Stimulated activated naive CD8-positive, alpha-beta T cell treated with anti-CD3 and anti-CD28 coated beads, Interleukin-15, amount 100 ng/mL, for 72 hours (primary cell): ENCODE measurements around the gene ZNF525.
"Not testable (repeated sequence)": the region's sequence is repeated elsewhere in the genome, so short reads cannot be mapped to it uniquely, and the experiment has no call there.

ENCODE experiments used
- ATAC-seq: fragments of 150-1000 bp; cut with Tn5 transposase; 2 replicates; pipeline ENCODE4 v1.10.0; 2021; ENCODE audit warnings: mild to moderate bottlenecking, moderate library complexity
- DNase-seq, 2 donors: peaks; one replicate each; pipeline ENCODE4 v3.0.0; 2021 to 2022
- H3K27ac Mint-ChIP-seq, 2 donors: one replicate each; pipeline ENCODE4 v1.8.0; 2022; ENCODE audit warnings: mild to moderate bottlenecking in 2 of 2, mixed read lengths in 2 of 2, moderate library complexity in 2 of 2
- H3K27me3 Mint-ChIP-seq: one replicate; pipeline ENCODE4 v1.8.0; 2022; ENCODE audit warnings: mixed read lengths
- H3K4me1 Mint-ChIP-seq: one replicate; pipeline ENCODE4 v1.8.0; 2022; ENCODE audit warnings: mild to moderate bottlenecking, mixed read lengths
- H3K4me3 Mint-ChIP-seq, 2 donors: one replicate each; pipeline ENCODE4 v1.8.0; 2022; ENCODE audit warnings: mild to moderate bottlenecking in 2 of 2, mixed read lengths in 2 of 2, moderate library complexity in 1 of 2
- H3K9me3 Mint-ChIP-seq, 2 donors: one replicate each; pipeline ENCODE4 v1.8.0; 2022; ENCODE audit warnings: mixed read lengths in 2 of 2

ZNF525 gene

DNA sequence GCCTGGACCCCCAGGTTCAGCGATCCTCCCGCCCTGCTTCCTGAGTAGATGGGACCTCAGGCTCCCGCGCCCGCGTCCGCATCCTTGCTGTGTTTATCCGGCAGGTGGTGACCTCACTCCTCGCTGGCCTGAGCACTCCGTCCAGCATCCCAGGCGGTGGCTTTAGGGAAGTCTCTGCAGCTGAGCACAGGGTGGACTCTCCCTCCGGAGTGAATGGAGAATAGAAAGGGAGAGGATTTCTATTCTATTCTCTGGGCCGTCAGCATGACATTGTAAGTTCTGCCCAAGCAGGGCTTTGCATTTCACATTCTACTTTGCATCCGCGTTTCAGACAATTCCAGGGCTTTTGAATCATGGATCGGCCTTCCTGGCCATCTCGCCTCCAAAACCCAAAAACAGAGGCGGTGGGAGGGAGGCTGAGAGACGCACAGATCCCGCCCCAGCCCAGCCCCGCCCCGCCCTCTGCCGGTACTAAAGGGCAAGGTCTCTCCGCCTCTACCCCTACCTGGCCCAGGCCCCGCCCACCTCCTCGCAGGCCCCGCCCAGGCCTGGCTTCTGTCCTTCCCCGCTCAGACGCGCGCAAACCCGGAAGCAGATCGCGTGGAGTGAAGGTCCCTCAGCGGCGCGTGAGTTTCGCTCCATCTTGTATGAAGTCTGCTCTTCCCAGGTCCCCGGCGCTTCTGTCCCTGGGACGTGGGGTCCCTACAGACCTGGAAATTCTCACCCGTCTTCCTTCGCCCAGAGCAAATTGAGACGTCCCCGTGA is at the start of gene ZNF525:
Gene ZNF525, plus strand, starts transcription at position 572 of the 765 bp plus-strand sequence. CDS start 6,577 bp downstream, outside the sequence.
- H3K9me3 Mint-ChIP-seq = peaks cover 2 to 15% of the 10 kb centered on the region in 2 donors
- H3K27me3 Mint-ChIP-seq = no peaks in the 10 kb centered on the region
- peak within 1 kb of the TSS; percentile 90 to 91 for H3K4me3 Mint-ChIP-seq
- peak within 1 kb of the TSS; percentile 88 to 95 for H3K27ac Mint-ChIP-seq
- peaks cover 22% of the 10 kb centered on the region for H3K4me1 Mint-ChIP-seq
- peak; percentile 96 for DNase-seq
- peak; percentile 100 for ATAC-seq

DNA sequence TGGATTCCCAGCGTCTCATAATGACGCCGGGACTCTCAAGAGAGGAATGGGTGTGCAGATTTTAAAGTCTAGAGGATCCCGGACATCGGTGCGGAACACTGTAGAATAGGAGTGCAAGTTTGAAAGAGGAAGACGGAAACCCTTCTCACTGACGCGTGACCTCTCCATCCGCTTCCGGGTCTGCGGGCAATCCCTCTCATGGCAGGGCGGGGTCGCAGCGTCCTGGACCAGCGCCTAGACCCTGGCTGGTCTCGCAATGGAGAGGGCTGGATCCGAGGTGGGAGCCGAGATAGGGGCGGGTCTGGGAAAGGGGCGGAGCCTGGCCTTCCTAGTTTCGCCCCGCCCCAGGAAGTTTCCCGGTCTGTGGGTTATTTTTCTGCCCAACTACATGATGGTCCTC is 36.5 kb upstream of the ZNF525 start:
- peak; percentile 16 to 35 for DNase-seq
- ATAC-seq = no peak
- Mint-ChIP-seq H3K4me1 (peaks cover 9% of the 10 kb centered on the region), H3K27ac (peak overlapping the region in 1 of 2 donors; percentile 77), H3K4me3 (peak overlapping the region; percentile 77 to 87), H3K27me3 (peaks cover 19% of the 10 kb centered on the region), H3K9me3 (peaks cover 46 to 49% of the 10 kb centered on the region in 2 donors)

DNA sequence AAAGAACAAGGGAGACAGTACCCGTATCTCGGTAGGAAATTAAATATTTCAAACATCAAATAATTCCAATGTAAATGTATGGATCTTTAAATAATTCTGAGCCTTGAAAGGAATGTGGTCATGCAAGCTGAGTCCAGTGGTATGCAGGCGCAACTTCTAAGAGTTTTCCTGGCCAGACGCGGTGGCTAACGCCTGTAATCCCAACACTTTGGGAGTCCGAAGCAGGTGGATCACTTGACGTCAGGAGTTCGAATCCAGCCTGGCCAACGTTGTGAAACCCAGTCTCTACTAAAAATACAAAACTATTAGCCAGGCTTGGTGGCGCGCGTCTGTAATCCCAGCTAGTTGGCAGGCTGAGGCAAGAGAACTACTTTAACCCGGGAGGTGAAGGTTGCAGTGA is 33.0 kb upstream of the ZNF525 start:
- Mint-ChIP-seq H3K27ac (no peak overlapping the region), H3K27me3 (peaks cover 9% of the 10 kb centered on the region), H3K9me3 (peaks cover 31 to 36% of the 10 kb centered on the region in 2 donors), H3K4me1 (peaks cover 20% of the 10 kb centered on the region), H3K4me3 (peak overlapping the region; percentile 75 to 90)
- DNase-seq = no peak
- no peak for ATAC-seq

DNA sequence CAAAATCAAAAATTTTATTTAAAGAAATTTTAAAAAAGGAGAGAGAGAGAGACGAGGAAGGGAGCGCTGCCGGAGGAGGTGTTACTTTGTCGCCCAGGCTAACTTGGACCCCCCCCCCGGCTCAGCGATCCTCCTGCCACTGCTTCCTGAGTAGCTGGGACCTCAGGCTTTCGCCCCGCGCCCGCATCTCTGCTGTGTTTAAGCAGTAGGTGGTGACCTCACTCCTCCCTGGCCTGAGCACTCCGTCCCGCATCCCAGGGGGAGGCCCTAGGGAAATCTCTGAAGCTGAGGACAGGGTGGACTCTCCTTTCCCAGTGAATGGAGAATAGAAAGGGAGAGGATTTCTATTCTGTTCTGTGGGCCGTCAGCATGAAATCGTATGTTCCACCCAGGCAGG is 32.4 kb upstream of the ZNF525 start:
- DNase-seq (peak in 1 of 2 donors; percentile 35), ATAC-seq (peak; percentile 49)
- Mint-ChIP-seq H3K4me1 (peaks cover 20% of the 10 kb centered on the region), H3K27me3 (peaks cover 9% of the 10 kb centered on the region), H3K4me3 (peak overlapping the region; percentile 90), H3K9me3 (peaks cover 31% of the 10 kb centered on the region in 2 donors), H3K27ac (no peak overlapping the region)

DNA sequence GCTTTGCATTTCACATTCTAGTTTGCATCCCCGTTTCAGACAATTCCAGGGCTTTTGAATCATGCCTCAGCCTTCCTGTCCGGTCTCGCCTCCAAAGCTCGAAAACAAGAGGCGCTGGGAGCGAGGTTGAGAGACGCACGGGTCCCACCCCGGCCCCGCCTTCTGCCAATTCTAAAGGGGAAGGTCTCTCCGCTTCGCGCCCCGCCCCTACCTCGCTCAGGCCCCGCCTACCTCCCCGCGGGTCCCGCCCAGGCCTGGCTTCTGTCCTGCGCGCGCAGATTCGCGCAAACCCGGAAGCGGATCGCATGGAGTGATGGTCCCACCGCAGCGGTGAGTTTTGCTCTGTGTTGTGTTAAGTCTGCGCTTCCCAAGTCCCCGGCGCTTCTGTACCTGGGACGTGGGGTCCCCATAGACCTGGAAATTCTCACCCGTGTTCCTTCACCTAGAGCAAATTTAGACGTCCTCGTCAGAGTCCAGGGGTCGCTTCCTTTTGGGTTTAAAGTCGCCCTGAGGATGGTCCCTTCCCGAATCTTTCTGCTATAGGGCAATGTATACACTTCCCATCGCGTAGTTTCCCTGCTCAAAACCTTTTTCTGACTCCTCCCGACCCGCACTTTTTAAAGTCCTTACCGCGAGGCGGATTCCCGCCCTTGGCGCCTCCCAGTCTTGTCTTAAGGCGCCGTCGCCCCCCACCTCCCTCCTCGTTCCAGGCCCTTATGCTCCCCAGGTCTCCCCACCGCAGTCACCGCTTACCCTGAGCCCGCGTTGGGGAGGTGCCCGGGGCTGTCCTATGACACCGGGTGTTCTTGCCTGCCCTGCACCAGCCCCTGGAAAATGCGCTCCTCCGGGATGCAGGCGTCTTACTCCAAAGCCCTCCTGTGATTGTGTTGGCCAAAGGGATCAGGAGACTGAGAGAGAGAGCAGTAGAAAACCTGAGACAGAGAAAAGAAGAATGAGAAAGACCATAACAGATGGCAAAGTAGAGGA is 31.7 kb upstream of the ZNF525 start, which contains the start of gene ZNF845:
Gene ZNF845, plus strand, starts transcription at position 287 of the 987 bp plus-strand sequence. CDS start 7,559 bp downstream, outside the sequence.
- Mint-ChIP-seq H3K27me3 (peaks cover 6% of the 10 kb centered on the region), H3K4me3 (peak within 1 kb of the TSS; percentile 90), H3K27ac (peak within 1 kb of the TSS; percentile 61 to 94), H3K9me3 (peaks cover 24 to 30% of the 10 kb centered on the region in 2 donors), H3K4me1 (peaks cover 17% of the 10 kb centered on the region)
- DNase-seq = peak; percentile 96 to 97
- peak; percentile 98 for ATAC-seq

DNA sequence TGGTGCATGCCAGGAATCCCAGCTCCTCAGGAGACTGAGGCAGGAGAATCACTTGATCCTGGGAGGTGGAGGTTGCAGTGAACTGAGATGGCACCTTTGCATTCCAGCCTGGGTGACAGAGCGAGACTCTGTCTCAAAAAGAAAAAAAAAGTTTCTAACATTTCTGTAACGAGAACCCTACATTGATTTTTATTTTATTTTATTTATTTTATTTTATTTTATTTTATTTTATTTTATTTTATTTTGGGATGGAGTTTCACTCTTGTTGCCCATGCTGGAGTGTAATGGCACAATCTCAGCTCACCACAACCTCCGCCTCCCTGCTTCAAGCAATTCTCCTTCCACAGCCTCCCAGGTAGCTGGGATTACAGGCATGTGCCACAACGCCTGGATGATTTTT is 21.1 kb upstream of the ZNF525 start:
- H3K27me3 Mint-ChIP-seq, DNase-seq, H3K4me3 Mint-ChIP-seq, H3K27ac Mint-ChIP-seq, H3K4me1 Mint-ChIP-seq, ATAC-seq: not testable (repeated sequence)
- H3K9me3 Mint-ChIP-seq = peaks cover 39 to 57% of the 10 kb centered on the region in 2 donors

DNA sequence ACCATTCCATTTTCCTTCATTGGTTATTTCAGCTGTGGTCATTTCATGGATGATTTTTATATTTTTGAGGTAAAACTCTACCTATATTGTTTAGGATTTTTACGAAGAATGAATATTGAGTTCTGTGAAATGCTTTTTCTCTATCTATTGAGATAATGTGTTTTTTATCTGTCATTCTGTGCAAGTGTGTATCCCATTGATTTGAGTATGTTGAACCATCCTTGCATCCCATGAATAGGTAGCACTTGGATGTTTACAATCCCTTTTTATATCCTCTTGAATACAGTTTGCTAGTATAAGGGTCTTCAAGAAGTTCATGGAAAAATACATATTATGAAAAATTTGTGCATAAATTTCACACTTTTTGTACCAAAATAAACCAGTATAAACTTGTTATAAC is 9.8 kb upstream of the ZNF525 start:
- Mint-ChIP-seq H3K9me3 (peaks cover 42 to 70% of the 10 kb centered on the region in 2 donors), H3K27ac (no peak overlapping the region), H3K4me3 (no peak overlapping the region), H3K4me1 (peaks cover 7% of the 10 kb centered on the region), H3K27me3 (no peaks in the 10 kb centered on the region)
- ATAC-seq (no peak), DNase-seq (no peak)

DNA sequence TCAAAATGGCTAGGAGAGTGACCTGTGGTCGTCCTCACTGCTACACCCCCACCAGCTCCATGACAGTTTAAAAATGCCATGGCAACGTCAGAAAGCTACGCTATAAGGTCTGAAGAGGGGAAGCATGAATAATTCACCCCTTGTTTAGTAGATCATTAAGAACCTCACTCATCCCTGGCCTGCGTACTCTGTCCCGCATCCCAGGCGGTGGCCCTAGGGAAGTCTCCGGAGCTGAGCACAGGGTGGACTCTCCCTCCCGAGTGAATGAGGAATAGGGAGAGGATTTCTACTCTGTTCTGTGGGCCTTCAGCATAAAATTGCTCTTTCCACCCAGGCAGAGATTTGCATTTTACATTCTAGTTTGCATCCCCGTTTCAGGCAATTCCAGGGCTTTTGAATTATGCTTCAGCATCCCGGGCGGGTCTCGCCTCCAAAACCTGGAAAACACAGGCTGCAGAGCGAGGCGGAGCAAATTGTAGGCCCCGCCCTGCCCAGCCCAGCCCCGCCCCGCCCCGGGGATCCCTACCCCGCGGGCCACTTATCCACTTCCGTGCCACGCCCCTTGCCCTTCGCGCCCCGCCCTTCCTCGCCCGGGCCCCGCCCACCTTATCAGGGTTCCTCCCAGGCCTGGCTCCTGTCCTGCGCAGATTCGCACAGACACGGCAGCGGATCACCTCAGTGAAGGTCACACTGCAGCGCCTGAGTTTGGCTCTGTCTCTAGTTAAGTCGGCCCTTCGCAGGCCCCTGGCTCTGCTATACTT is 7.5 kb upstream of the ZNF525 start:
- DNase-seq (no peak), ATAC-seq (no peak)
- peaks cover 27 to 47% of the 10 kb centered on the region in 2 donors for H3K9me3 Mint-ChIP-seq
- peaks cover 7% of the 10 kb centered on the region for H3K4me1 Mint-ChIP-seq
- no peaks in the 10 kb centered on the region for H3K27me3 Mint-ChIP-seq
- no peak overlapping the region for H3K27ac Mint-ChIP-seq
- H3K4me3 Mint-ChIP-seq = no peak overlapping the region

DNA sequence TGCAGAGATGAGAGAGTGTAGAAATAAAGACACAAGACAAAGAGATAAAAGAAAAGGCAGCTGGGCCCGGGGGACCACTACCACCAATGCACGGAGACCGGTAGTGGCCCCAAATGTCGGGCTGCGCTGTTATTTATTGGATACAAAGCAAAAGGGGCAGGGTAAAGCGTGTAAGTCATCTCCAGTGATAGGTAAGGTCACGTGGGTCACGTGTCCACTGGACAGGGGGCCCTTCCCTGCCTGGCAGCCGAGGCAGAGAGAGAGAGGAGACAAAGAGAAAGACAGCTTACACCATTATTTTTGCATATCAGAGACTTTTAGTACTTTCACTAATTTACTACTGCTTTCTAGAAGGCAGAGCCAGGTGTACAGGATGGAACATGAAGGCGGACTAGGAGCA is 5.4 kb upstream of the ZNF525 start:
- ATAC-seq, DNase-seq, H3K4me3 Mint-ChIP-seq, H3K27me3 Mint-ChIP-seq, H3K4me1 Mint-ChIP-seq: not testable (repeated sequence)
- Mint-ChIP-seq H3K9me3 (peaks cover 22 to 37% of the 10 kb centered on the region in 2 donors), H3K27ac (peak overlapping the region in 1 of 2 donors; percentile 19)

DNA sequence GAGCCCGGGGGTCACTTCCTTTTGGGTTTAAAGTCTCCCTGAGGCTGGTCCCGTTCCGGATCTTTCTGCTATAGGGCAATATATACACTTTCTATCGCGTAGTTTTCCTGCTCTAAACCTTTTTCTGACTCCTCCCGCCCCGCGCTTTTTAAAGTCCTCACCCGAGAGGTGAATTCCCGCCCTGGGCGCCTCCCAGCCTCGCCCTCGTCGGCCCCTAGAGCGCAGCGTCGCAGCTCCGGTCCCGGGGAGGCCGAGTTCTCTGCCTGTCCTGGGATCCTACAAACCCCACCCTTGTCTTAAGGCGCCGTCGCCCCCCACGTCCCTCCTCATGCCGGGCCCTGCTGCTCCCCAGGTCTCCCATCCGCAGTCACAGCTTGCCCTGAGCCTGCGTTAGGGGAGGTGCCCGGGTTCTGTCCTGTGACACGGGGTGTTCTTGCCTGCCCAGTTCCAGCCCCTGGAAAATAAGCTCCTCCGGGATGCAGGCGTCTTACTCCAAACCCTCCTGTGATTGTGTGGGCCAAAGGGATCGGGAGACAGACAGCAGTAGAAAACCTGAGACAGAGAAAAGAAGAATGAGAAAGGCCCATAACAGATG is 491 bp downstream of the ZNF525 start:
- Mint-ChIP-seq H3K27me3 (no peaks in the 10 kb centered on the region), H3K4me3 (peak overlapping the region; percentile 90 to 91), H3K4me1 (peaks cover 22% of the 10 kb centered on the region), H3K9me3 (peaks cover 6 to 15% of the 10 kb centered on the region in 2 donors), H3K27ac (peak overlapping the region; percentile 88 to 95)
- DNase-seq (no peak), ATAC-seq (peak; percentile 74)

DNA sequence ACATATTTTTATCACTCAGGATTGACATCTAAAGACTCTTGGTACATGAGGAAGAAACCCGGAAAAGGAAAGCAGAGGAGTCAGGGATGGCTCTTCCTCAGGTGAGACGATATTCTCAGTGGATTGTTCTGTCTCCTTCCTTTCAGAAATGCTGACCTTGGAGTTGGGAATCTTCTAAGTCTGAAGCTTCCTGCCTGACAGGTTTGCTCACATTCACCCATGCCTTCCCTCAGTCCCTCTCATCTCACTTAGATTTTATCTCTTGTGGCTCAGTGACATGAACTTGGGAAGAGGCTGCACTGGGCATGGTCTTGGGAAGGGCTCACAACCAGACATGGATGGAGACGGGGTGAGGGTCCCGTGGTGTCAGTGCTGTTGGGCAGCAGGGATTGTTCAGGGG is 6.7 kb downstream of the ZNF525 start:
- DNase-seq (no peak), ATAC-seq (no peak)
- peaks cover 13 to 36% of the 10 kb centered on the region in 2 donors for H3K9me3 Mint-ChIP-seq
- no peaks in the 10 kb centered on the region for H3K27me3 Mint-ChIP-seq
- H3K4me3 Mint-ChIP-seq = no peak overlapping the region
- H3K4me1 Mint-ChIP-seq = peaks cover 11% of the 10 kb centered on the region
- no peak overlapping the region for H3K27ac Mint-ChIP-seq

DNA sequence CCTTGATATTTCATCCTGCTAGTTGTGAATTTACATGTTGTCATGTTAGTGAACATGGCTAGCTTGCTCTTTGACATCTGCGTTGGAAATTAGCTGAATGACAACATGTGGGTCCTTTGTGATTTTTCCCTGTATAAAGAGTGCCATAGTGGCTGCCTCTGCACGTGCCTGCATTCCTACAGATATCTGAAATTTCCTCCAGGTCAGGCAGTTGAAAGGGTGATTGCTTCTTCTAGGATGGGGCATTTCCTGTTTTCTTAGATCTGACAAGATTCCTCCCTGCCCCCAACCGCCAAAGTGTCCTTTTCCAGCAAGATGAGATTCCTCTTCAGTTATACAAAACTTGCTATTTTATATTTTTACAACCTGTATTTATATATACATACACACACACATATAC is 8.8 kb downstream of the ZNF525 start:
- Mint-ChIP-seq H3K4me1 (no peaks in the 10 kb centered on the region), H3K4me3 (no peak overlapping the region), H3K27me3 (no peaks in the 10 kb centered on the region), H3K27ac (no peak overlapping the region), H3K9me3 (peaks cover 4 to 36% of the 10 kb centered on the region in 2 donors)
- DNase-seq (no peak), ATAC-seq (no peak)

DNA sequence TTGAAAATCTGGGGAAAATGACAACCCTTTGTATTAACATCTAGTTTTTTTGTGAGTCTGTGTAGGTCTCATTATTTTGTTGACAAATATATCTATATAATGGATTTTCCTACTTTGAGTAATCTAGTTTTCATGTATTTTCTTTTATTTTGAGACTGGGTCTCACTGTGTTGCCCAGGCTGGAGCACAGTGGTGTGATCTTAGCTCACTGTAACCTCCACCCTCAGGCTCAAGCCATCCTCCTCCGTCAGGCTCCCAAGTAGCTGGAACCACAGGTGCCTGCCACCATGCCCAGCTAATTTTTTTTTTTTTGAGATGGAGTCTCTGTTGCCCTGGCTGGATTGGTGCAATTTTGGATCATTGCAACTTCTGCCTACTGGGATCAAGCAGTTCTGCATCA is 9.2 kb downstream of the ZNF525 start:
- Mint-ChIP-seq H3K9me3 (peaks cover 4 to 36% of the 10 kb centered on the region in 2 donors), H3K4me3 (no peak overlapping the region), H3K4me1 (no peaks in the 10 kb centered on the region), H3K27me3 (no peaks in the 10 kb centered on the region), H3K27ac (no peak overlapping the region)
- no peak for ATAC-seq
- DNase-seq = no peak

DNA sequence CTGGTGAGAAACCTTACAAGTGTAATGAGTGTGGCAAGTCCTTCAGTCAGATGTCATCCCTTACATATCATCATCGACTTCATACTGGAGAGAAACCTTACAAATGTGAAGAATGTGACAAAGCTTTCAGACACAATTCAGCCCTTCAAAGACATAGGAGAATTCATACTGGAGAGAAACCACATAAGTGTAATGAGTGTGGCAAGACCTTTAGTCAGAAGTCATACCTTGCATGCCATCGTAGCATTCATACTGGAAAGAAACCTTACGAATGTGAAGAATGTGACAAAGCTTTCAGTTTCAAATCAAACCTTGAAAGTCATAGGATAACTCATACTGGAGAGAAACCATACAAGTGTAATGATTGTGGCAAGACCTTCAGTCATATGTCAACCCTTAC is 15.9 kb downstream of the ZNF525 start:
- H3K4me1 Mint-ChIP-seq = no peaks in the 10 kb centered on the region
- no peak overlapping the region for H3K27ac Mint-ChIP-seq
- ATAC-seq (no peak), DNase-seq (no peak)
- no peak overlapping the region for H3K4me3 Mint-ChIP-seq
- H3K9me3 Mint-ChIP-seq = peaks cover 47 to 60% of the 10 kb centered on the region in 2 donors
- no peaks in the 10 kb centered on the region for H3K27me3 Mint-ChIP-seq
